ENCODE results near the gene NCOA7.
A peak's percentile ranks its signal among the peaks of the same experiment; 100 is the strongest.

NCOA7 gene, protein sequence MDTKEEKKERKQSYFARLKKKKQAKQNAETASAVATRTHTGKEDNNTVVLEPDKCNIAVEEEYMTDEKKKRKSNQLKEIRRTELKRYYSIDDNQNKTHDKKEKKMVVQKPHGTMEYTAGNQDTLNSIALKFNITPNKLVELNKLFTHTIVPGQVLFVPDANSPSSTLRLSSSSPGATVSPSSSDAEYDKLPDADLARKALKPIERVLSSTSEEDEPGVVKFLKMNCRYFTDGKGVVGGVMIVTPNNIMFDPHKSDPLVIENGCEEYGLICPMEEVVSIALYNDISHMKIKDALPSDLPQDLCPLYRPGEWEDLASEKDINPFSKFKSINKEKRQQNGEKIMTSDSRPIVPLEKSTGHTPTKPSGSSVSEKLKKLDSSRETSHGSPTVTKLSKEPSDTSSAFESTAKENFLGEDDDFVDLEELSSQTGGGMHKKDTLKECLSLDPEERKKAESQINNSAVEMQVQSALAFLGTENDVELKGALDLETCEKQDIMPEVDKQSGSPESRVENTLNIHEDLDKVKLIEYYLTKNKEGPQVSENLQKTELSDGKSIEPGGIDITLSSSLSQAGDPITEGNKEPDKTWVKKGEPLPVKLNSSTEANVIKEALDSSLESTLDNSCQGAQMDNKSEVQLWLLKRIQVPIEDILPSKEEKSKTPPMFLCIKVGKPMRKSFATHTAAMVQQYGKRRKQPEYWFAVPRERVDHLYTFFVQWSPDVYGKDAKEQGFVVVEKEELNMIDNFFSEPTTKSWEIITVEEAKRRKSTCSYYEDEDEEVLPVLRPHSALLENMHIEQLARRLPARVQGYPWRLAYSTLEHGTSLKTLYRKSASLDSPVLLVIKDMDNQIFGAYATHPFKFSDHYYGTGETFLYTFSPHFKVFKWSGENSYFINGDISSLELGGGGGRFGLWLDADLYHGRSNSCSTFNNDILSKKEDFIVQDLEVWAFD
- 50.2 to 102 reads per million in 2 donors for total RNA-seq

DNA sequence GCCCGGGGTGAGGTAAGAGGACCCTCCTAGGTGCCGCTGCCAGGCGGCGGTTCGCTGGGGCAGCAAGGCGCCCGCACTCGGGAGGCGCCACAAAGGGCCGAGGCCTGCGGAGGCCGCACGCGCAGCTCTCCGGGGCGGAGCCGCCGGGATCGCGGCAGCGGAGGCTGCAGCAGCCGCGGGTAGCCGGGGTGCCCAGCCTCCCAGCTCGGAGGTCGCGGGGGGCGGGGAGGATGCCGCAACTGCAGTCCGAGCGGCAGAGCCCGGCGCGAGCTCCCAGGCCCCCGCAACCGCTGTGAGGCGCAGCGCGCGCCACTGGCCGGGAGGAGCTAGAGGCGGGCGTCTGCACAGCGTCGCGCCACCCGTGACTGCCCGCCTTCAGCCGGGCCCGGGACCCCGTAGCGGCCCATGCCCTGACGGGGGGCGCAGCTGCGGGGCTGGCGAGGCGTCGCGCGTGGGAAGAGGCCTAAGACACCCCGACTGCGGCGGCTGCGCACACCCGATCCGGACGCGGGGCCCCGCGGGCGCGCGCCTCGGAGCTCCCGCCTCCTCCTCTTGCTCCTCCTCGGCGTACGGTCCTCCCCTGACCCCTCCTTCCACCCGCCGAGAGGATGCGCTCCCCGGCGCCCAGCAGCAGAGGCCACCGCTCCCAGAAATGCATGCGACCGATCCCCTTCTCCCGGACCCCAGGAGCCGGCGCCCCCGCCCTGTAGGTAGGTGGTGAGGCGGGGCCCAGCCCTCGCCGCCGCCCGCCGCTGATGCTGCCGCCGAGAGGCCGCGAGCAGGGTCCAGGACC, at the start of gene NCOA7:
NCOA7 (plus strand) TSS at position 603 of the 793 bp plus-strand sequence. CDS start 24,395 bp downstream, outside the sequence.
- DNase-seq: peak; percentile 67

DNA sequence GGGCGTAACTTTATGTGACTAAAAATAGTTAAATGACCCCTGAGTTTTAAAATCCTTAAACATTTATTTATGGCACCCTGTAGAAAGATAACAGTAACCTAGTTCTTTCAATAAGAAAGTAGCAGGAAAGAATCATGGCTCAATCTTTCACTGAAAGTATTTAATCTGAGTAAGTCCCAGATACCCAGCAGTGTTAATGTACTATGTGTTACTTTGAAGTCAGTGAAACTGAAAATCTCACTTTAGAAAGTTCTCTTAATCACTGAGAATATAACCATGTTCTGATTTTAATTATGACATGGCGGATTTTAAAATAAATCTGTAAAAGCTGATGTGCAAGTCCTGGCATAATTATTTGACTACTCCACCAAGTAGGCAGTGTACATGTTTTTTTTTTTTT, 49.4 kb upstream of the NCOA7 start:
- no peak for DNase-seq

DNA sequence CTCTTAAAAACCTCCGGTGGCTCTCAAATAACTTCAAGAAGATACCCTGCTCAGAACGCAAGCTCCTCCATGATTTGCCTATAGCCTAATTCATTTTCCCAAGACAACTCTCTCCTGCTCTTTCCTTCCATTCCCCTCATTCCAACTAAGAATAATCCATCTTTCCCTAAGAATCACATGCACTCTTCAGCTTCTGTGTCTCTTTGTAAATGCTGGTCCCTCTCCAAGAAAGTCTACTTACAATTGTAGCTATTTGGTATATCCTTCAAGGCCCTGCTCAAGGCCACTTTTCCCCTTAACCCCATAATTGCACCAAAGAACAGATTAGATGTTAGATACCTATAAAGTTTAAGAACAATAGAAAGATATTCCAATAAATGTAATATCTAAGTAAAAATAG, 48.7 kb upstream of the NCOA7 start:
- no peak for DNase-seq

DNA sequence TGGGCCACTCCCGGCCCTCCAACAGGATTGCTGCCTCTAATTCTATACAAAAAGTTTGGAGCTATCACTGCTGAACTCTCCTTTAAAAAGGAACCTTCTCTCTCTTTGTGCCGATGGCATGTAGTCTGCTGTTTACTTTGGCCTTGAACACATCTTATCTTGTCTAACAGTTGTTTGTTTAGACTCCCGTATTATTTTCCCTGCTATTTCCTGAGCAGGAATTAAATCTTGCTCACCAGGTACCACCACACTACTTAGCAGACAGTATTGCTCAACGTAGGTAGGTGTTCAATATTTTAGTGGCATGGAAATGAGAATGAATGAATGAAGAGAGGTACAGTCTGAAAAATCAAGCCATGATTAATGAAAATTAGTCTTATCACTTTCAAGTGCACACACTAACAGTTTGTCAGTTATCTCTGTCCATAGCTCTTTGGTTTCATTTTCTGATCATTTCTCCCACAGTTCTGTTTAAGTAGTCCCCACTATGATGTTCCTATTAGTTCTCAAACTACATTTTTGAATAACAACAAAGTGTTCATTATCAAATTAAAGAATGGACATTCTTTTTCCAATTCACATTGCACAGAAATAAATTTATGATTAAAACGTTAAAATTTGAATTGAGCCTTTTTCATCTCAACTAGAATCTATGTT, 48.2 kb upstream of the NCOA7 start:
- no peak for DNase-seq

DNA sequence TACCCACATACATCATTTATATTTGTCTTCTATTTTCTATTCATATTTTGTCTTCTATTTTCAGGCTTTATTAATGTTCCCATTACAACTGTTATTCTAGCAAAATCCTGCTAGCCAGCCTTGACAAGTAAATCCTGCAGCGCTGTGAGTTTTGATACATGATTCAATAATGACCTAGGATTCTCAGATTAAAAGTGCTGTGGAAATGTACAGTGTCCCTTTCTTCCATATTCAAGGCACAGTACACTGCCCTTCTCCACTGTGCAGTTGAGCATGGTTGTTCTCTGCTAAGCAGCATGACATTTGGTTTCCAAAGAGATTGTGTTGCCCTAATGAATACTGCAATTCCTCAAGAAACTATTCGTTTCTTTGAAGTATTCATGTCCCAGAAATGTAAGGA, 47.2 kb upstream of the NCOA7 start:
- no peak for DNase-seq

DNA sequence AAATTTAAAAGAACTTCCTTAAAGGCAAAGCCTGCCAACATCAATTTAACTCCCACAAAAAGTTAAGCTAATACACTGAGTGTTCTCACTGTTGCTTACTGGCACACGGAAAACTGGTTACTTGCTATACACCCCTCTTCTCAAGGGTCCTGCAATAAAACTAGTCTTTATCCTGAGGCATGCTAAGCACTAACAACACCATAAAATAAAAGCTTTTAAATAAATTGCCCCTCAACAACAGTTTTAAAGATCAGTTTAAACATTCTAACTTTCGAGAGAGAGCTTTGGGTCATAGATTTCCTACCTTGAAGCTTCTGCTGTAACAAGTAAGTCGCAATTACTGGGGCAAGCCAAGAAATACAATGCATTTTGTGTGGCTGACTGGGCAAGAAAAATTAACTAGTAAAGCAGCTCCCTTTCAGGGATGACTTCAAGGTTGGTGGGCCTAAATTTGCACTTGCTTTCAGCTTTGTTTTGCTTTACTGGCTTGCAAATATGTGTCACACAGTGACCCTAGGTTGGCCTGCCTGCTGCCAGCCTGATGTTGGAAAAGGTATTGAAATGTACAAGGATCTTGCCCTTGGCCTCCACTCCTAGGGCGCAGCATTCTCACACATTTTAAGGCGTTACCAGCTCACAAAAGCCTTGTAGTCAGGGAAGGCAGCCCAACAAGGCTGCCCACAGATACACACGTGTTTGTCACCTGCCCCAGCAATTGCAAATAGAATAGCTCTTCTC, 45.3 kb upstream of the NCOA7 start:
- DNase-seq: no peak

DNA sequence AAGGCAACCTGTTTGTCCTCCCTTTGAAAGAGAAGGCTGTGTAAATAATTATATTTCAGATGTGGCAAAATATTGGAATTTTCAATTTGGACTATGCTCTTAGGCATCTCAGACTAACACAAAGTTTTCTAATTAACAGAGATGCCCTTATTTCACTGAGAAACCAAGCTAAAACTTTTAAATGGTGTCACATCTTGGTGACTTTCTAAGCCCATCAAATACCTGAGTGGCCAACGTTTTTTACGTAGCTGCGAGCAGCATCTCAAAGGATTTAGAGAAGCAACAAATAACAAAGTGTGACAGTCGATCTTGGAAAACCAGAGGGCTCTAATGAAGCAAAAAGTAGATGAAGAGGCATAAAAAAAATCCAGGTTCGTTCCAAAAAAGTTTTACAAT, 44.7 kb upstream of the NCOA7 start:
- DNase-seq: no peak

DNA sequence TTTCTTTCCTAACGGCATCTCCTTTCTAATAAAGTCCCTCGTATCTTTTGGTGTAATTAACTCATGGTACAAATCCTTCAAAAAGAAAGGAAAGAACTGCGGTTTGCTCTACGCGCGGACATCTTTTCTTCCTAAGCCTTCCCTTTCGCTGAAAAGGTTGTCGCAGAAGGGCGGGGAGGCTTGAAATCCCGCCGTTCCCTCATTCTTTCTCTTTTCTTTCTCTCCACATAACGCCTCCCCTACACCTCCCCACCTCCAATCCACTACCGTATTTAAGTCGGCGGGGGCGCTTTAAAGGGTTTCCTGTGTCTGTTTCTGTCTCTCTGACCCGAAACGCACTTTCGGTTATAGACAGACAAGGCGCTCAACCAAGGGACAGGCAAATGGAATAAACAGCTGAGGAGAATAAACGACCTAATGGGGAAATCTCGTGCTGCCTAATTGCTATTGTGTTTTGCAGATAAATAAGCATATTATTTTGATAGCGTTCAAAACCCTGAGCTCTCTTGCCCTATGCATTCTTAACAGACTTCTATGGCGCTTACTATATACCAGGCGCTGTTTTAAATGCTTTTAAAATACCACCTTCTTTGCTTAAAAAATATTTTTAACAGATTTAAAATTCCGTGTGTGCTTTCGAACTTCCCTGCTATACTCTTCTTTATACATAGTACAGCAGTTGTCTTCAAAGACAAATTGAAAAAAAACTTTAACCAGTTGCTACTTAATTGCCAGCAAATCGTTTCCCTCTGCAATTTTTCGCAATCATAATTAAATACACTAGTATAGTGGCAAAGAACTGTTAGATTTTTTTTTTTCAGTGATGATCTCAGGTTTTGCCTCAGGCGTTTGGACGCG, 43.8 kb upstream of the NCOA7 start:
- DNase-seq: peak; percentile 56

DNA sequence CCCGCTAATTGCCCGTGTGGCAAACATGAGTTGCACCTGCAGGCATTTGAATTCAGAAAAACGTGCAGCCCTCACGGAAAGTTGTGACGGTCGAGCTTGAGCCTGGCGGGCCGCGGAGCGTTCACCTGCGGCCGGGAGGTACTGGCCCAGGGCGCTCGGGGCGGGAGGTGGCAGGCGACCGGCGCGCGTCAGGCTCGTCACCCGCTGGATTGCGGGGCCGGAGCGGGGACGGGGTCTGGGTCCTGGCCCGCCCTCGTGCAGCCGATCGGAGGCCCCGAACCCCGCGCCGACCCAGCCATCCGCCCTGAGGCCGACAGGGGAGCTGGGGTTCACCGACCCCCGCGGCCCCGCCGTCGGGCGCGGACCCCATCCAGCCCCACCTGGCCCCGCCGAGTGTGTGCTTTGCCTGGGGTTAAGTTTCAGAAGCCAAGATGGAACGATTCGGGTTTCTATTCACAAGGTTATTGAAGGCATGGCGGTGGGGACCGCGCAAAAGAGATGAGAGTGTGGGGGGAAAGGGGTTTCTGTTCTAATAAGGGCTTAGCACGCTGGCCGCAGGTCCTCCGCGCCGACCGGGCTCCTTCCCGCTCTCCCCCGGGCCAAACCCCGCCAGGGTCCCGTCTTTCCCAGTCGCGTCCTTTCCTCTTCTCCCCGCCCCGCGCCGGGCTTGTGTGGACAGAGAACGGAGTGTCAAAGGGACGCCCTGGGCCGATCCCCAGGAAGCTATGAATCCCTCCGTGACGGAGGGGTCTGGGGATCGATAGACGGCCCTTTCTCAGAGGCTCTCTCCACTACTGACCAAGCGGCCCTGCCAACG, 43.0 kb upstream of the NCOA7 start:
- DNase-seq: no peak

DNA sequence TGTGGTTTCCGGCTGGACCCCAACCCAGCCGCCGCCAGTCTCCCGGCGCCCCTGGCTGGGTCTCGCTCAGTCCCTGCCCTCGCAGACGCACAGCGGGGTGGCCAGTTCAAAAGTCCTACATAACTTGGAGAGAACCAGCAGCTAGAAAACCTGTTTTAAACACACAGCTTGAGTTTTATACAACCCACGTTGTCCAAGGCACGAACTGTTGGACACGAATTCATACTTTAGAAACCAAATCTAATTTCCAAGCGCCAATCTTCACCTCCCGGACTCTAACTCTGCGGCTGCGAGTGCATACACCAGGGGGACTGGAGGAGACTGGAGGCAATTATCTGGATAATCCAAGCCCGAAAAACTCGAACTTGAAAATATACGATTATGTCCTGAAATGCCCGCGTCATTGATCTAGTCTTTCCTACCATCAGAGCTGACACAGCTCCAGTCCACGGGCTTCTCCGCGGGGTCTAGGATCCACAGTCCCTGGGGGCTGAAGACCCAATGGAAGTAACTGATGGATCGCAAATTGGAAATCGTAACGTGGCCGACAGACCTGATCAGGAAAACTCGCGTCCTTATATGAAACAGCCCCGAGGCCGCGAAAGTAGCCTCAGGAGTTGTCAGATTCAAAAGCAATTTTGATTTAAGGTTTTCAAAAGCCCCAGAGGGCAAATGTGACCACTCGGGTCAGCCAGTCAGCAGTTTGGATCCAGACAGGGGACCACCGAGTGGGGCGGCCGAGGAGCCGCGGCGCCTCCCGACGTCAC, 42.2 kb upstream of the NCOA7 start:
- DNase-seq: no peak

DNA sequence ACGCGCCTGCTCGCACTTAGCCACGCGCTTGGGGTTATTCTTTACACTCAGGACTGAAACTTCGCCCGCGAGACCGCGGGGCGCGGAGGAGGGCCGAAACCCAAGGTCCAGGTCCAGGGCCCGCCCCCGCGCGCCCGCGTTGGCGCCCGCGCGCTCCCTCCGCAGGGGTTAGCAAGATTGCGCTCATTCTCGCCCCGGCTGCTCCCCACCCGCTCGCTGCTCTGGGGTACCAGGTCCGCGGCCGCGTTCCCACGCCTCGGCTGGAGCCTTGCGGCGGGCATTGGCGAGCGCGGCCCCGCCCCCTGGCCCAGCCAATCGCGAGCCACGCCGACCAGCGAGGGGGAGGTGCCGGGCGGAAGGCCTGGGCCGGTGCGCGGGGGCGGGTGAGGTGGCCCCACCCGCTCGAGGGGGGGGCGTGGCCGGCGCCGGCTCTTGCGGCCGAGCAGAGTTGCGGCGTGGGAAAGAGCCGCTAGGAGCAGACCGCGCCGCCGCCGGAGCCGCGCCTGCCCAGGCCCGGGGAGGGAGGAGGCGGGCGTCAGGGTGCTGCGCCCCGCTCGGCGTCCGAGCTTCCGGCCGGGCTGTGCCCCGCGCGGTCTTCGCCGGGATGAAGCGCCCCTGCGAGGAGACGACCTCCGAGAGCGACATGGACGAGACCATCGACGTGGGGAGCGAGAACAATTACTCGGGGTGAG, 41.4 kb upstream of the NCOA7 start, which contains the start of gene HEY2:
HEY2 (plus strand) TSS at position 460 of the 692 bp plus-strand sequence; CDS start at position 605, 145 bp downstream.
- DNase-seq: peak; percentile 73

DNA sequence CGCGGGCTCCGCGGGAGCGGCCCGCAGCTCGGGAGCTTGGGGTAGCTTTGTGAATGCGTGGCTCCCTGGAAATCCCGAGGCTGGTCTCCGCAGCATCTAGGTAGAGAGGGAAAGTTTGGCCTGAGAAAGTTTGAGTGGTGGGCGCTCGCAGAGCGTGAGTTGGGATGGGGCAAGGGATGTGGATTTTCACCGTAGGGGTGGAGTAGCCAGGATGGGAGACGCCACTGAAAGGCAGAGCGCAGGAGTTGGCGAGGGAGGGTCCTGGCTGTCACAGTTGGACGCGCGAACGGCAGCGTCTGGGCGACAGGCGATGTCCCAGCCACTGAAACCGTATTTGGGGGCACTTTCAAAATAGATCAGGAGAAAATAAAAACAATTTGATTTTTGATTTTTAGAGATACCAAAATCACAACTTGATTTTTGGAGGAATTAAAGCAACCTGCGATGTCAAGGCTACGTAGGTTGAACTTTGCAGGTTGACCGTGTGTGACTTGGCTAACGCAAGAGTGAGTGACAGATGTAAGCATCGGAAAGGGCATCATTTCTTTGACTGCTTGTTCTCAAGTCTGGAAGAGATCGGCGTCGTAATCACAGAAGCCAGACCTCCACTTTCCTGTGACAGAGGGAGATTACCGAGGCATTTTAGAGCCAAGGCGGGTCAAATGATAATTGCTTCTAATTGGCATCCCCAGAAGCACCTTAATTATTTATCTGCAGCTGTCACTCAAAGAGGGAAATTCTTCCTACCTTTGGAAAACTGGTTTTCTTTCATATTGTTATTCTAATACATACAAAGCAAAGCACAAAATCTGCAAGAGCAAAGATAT, 40.7 kb upstream of the NCOA7 start:
- no peak for DNase-seq

DNA sequence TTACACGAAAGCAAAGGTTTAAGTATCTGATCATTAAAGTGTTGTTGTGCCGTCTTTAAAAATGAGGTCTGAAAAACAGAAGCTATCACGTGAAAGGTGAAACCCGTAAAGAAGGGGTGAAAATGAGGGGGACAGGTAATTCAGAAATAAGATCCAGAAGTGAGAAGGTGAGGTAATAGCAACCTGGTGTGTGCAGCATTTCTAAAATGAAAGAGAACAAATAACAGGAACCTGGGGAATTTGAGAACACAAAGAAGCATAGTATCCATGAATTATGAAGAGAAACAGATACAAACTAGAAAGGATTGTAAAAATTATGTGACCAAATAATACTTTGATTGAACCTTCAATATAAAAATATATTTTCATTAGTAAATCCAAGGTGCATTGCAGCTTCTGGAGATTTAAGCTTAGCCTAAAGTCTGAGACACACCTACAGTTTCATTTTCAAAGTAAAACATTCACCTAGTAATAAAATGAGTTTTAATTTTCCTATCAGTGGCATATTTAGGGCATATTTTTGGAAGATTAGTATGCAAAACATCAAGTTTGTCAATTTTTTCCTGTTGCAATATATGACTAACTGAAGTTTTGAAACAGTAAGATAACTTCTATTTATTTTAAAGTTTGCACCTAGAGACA, 39.9 kb upstream of the NCOA7 start:
- no peak for DNase-seq

DNA sequence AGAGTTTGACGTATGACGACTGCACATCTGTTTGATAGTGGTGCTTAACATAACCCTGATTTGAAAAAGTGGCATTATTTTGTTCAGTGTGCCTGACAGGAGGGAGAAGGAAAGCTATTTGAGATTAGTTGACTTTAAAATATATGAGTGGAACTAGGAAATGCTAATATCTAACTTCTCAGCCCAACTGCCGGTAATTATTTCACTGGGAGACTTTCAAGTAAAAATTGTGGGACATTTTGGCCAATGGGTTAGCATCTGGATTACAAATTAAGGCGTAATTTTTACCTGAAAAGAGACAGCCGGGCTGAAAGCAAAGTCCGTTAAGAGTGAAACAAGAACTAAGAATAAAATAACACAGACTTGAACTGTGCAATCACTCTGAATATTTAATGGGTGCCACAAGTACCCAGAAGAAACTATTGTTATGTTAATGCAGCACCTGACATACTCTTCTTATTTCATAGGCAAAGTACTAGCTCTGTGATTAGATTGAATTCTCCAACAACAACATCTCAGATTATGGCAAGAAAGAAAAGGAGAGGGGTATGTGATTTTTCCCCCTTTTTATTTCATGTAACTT, 39.3 kb upstream of the NCOA7 start:
- DNase-seq: no peak

DNA sequence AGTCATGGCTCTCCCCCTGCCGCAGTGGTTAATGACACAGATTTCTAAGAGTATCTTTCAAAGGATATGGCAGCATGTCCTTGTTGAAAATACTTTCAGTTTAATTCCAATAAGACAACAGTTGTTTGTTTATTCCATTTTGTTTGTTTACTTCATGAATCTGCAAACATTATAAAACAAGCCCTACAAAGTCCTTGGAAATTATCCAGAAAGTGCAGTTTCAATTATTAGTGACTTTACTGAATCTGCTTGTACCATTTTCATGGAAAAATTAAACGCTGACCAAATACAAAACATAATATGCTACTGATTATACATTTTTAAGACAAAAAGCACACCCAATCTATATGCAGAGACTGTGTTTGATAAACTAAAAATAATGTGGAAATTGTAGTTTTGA, 38.0 kb upstream of the NCOA7 start:
- DNase-seq: no peak
